PFSK-1 (cell line): Measurements from ENCODE around the gene VAV3.

Experiments
- FOXP2 ChIP-seq: optimal IDR thresholded peaks from 2 replicates; pipeline ENCODE3; 2011; ENCODE audit warnings: borderline replicate concordance, control low read depth, inconsistent platforms; ENCODE audit not compliant: insufficient read depth; ENCODE audit errors: extremely low read length, extremely low read depth
- POLR2AphosphoS5 ChIP-seq: IDR thresholded peaks from 2 replicates; pipeline ENCODE4 v1.6.1; 2012; ENCODE audit warnings: low read depth, mild to moderate bottlenecking, control low read depth, low read length, moderate library complexity
- SIN3A ChIP-seq: IDR thresholded peaks from 2 replicates; pipeline ENCODE4 v1.6.1; 2012; ENCODE audit warnings: mild to moderate bottlenecking, low read length, moderate library complexity, borderline replicate concordance; ENCODE audit not compliant: insufficient read depth
- TAF1 ChIP-seq: IDR thresholded peaks from 2 replicates; pipeline ENCODE4 v1.6.1; 2012; ENCODE audit warnings: low read length, control low read depth, borderline replicate concordance; ENCODE audit not compliant: insufficient read depth
- TF ChIP-seq, protein P1 (sequence below), 2 experiments: IDR thresholded peaks; 2 replicates each; pipeline versions ENCODE4 v1.6.1 to v1.8.0; 2011 to 2012; ENCODE audit warnings: low read depth in 2 of 2, low read length in 2 of 2, control low read depth in 1 of 2, inconsistent platforms in 1 of 2, mild to moderate bottlenecking in 1 of 2, moderate library complexity in 1 of 2; ENCODE audit not compliant: insufficient read depth in 1 of 2

The VAV3 gene

DNA sequence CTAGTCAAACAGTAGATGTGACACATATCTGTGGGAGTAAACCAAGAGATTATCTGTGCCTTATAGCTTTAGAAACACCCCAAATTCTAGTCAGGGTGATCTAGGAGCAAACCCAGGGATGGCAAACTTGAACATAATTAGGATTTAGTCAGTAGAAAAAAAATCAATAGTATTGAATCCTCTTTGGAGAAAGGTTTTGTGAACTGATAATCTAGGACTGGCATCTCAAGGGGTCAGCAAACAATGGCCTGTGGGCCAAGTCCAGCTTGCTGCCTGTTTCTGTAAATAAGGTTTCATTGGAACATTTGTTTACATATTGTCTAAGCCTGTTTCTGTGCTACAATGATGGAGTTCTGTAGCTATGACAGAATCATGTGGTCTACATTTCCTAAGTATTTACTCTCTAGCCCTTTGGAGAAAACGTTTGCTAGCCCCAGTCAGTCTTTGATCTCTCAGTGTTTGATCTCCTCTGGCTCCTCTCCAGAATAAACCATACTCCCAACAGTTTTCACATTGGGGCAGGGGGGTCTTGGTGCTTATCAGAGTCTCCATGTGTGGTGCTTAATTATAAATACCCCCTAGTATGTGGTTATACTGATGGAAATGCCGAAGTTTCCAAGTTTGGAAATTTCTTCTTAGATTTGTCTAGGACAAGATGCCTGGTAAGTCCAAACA is 438.3 kb downstream of the VAV3 start:
- TF ChIP-seq TAF1 (no peak), POLR2AphosphoS5 (no peak), FOXP2 (no peak), SIN3A (no peak)
- TF ChIP-seq, protein P1, sequence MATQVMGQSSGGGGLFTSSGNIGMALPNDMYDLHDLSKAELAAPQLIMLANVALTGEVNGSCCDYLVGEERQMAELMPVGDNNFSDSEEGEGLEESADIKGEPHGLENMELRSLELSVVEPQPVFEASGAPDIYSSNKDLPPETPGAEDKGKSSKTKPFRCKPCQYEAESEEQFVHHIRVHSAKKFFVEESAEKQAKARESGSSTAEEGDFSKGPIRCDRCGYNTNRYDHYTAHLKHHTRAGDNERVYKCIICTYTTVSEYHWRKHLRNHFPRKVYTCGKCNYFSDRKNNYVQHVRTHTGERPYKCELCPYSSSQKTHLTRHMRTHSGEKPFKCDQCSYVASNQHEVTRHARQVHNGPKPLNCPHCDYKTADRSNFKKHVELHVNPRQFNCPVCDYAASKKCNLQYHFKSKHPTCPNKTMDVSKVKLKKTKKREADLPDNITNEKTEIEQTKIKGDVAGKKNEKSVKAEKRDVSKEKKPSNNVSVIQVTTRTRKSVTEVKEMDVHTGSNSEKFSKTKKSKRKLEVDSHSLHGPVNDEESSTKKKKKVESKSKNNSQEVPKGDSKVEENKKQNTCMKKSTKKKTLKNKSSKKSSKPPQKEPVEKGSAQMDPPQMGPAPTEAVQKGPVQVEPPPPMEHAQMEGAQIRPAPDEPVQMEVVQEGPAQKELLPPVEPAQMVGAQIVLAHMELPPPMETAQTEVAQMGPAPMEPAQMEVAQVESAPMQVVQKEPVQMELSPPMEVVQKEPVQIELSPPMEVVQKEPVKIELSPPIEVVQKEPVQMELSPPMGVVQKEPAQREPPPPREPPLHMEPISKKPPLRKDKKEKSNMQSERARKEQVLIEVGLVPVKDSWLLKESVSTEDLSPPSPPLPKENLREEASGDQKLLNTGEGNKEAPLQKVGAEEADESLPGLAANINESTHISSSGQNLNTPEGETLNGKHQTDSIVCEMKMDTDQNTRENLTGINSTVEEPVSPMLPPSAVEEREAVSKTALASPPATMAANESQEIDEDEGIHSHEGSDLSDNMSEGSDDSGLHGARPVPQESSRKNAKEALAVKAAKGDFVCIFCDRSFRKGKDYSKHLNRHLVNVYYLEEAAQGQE (IDR thresholded peaks at IDR 0.05; ENCODE audit: insufficient read depth in 1 of 2, low read depth in 2 of 2, low read length in 2 of 2) = no peak

DNA sequence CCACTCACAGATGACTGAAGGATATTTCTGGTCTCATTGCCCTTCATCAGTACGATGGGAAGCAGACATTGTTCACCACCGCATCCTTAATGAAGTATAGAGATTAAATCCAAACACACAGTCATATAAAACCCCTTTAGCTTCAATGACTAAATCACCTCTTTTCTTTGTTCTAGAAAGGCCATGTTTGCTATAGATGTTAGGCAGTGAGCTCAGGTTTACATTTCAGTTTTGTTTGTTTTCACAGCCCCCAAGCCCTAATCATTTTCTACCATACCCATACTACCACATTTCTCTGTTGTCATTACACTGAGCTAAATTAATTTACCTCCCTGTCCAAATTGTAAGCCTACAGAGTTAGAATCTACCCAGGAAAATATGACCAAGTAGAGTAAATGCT is 439.0 kb downstream of the VAV3 start:
- no peak for TF ChIP-seq POLR2AphosphoS5

DNA sequence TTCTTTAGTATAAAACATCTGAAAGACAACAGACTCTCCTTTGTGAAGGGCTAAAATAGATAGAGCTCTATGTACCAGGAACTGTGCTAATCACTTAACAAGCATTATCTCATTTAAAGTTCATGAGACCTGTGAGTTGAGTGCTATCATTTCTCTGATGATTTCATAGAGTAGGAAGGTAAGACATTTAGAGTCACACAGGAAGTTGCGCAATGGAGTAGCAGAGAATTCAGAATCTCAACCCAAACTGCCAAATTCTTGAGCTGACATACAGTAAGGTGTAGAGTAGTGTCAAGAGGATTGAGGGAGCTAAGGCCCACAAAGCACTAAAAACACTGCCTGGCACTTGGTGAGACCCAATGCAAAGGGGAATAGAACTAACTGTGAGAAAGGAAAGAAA is 439.8 kb downstream of the VAV3 start:
- no peak for TF ChIP-seq FOXP2

DNA sequence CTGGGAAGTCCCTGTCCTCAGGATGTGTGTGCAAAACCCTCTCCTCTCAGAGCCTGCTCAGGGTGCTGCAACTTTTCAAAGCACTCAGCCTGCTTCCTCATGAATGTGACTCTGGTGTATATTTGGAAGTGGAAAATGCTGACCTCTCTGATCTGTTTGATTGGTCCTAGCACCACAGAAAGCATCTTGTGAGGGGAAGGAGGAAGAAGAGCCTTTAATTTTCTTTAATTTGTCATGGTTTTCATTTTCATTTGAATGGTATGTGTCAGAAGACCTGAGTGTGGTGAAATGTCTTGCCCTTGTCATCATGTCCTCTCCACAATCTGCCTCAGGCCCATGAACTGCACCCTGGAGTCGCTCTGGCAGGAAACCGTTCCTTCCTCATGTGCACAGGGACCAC is 440.7 kb downstream of the VAV3 start:
- no peak for TF ChIP-seq TAF1
- TF ChIP-seq, protein P1 (IDR thresholded peaks at IDR 0.05; ENCODE audit: insufficient read depth in 1 of 2, low read depth in 2 of 2, low read length in 2 of 2) = no peak
- TF ChIP-seq SIN3A = no peak
- TF ChIP-seq POLR2AphosphoS5 = no peak
- no peak for TF ChIP-seq FOXP2

DNA sequence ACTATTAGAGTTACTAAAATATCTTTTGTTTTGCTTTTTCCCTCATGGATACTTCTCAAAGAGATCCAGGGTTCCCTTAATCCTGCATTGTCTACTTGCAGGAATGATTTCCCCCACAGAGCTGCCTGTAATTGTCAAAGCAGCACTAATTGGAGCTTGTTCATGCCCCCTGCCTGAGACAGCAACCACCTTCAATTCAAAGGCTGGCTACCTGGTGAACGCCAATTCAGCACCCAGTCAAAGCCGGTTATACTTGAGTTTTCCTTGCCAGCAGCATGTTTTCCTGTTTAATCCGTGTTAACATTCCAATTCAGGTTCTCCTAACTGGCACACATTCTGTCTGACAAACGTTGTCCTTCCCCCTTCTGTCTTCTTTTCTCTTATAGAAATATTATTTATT is 441.2 kb downstream of the VAV3 start:
- TF ChIP-seq FOXP2 = no peak
- TF ChIP-seq, protein P1 (IDR thresholded peaks at IDR 0.05; ENCODE audit: insufficient read depth in 1 of 2, low read depth in 2 of 2, low read length in 2 of 2) = no peak
- TF ChIP-seq POLR2AphosphoS5 = no peak
- no peak for TF ChIP-seq SIN3A
- TF ChIP-seq TAF1 = no peak

DNA sequence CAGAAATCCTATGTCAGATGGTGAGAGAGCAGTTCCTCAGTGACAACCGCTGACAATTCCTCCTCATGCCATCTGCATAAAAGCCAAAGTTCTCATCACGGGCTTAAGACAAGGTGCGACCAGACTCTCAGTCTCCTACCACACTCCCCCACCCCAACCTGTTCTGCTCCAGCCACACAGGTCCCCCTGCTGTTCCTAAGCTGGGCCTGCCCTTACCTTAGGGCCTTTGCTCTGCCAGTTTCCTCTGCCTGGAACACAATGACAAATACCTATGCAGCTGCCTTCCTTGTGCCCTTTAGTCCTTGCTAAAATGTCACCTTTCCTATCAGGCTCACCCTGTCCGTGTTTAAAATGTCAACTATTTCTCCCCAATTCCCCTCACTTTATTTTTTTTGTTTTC is 441.9 kb downstream of the VAV3 start:
- TF ChIP-seq FOXP2 = no peak
- TF ChIP-seq, protein P1 (IDR thresholded peaks at IDR 0.05; ENCODE audit: insufficient read depth in 1 of 2, low read depth in 2 of 2, low read length in 2 of 2) = no peak
- TF ChIP-seq POLR2AphosphoS5 = no peak
- no peak for TF ChIP-seq TAF1
- no peak for TF ChIP-seq SIN3A
